Panc1 (cell line): ENCODE measurements around the gene CAPN11.
"Not testable (repeated sequence)": the region's sequence is repeated elsewhere in the genome, so short reads cannot be mapped to it uniquely, and the experiment has no call there.

ENCODE experiments used
- CTCF ChIP-seq: fragments of 450-650 bp; IDR thresholded peaks from 2 replicates; pipeline ENCODE4 v1.5.1; 2017; ENCODE audit warnings: mild to moderate bottlenecking
- POLR2AphosphoS5 ChIP-seq: IDR thresholded peaks from 2 replicates; pipeline ENCODE4 v1.6.1; 2012; ENCODE audit warnings: mild to moderate bottlenecking, low read depth, low read length, moderate library complexity
- TCF7L2 ChIP-seq: IDR thresholded peaks from 2 replicates; pipeline ENCODE4 v1.6.1; 2011; ENCODE audit warnings: mild to moderate bottlenecking, low read depth, low read length, inconsistent platforms

- TF ChIP-seq CTCF, POLR2AphosphoS5, TCF7L2: not testable (repeated sequence)
Measured at GRCh38 chr6:44144536-44144935, 14.1 kb upstream of the CAPN11 start.
